HG02852 (cell line): ENCODE data around the gene CAPZB.
"Not testable (repeated sequence)": the region's sequence is repeated elsewhere in the genome, so short reads cannot be mapped to it uniquely, and the experiment has no call there.

Source experiments
- ATAC-seq: cut with Tn5 transposase; IDR thresholded peaks from one replicate; pipeline ENCODE4 v1.9.1; 2021; ENCODE audit warnings: mild to moderate bottlenecking, moderate library complexity; ENCODE audit not compliant: unreplicated experiment

The CAPZB gene

DNA sequence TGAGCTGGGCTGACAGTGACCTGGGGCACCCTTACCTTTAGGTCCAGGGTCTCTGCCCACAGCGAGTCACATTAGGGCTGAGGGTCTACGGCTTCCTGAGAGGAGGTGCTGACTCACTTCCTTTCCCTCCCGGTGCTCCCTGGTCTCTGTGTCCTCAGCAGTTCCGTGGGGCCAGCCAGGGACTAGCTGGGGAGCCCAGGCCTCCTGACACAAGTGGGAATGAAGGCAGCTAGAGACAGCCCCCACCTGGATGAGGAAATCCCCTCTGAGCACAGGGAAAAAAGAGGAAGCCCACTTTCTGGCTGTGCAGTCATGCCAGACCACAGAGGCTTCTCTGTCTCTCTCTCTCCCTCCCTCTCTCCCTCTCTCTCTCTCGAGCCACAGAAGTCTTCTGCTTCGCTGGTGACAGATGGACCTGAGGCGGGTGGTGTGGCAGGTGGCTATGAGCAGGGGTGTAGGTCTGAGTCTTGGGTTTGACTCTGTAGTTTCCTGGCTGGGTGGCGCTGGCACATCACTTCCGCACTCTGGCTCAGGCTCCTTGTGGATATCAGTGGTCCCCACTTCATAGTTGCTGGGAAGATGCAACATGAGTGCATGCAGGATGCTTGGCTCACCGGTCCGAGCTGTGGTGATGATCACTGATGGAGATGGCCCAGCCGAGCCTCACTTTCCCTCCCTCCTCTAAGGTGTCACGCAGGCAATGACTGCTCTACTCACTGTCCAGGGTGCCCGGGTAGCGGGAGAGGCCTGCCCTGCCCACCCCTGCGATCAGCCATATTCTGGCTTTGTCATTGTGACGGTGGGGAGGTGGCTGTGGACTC, 169.8 kb downstream of the CAPZB start:
- peak; percentile 29 for ATAC-seq

- no peak for ATAC-seq
These were observed 171.1 kb downstream of the CAPZB start for GRCh38 chr1:19313961-19314882.

GRCh38 chr1:19313636-19313959, 171.7 kb downstream of the CAPZB start:
- ATAC-seq = no peak

DNA sequence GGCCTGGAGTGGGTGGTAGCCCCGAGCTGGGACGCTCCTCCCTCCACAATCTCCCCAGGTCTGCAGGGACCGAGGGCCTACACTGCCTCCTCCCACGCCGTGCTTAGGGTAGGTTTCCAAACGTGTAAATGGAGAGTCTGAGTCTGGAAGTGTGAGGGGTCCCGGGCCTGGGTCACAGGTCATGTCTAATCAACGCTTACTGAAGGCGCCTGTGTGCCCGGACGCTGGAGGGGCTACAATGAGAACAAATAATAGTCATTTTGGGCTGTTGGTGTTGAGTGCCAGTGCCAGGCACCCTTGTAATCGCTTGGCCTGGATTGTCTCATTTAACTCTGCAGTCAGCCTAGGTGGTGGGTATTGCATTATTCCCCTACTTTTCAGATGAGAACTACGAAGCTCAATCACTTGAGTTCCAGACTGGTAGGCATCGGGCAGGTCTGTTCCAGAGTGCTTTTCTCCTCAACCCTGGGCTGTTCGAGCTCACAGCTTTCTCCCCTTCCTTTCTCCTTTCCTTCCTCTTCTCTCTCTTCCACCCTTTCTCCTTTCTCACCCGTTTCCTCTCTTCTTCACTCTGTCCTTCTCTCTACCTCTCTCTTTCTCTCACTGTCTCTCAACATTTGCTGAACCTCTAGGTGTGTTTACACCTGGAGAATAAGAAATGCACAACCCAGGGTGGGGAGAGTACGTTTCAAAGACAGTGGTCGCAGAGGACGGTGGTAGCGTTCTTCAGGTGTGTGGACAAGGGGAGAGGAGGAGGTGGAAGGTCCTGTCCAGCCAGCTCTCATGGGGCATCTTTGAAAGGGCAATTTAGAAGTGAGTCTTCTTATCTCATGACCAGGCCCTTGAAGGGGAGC, 172.3 kb downstream of the CAPZB start:
- ATAC-seq = no peak

GRCh38 chr1:19311931-19312781, 173.2 kb downstream of the CAPZB start, which contains the start of the genes AKR7A2 and SLC66A1:
AKR7A2 (minus strand) TSS chr1:19312144; CDS start chr1:19312124, 20 bp downstream.
SLC66A1 (plus strand) TSS chr1:19312326; CDS start chr1:19317678, 5,352 bp downstream.
- ATAC-seq = peak; percentile 74

- peak; percentile 4 for ATAC-seq
These were observed 173.8 kb downstream of the CAPZB start for GRCh38 chr1:19311503-19311930.

DNA sequence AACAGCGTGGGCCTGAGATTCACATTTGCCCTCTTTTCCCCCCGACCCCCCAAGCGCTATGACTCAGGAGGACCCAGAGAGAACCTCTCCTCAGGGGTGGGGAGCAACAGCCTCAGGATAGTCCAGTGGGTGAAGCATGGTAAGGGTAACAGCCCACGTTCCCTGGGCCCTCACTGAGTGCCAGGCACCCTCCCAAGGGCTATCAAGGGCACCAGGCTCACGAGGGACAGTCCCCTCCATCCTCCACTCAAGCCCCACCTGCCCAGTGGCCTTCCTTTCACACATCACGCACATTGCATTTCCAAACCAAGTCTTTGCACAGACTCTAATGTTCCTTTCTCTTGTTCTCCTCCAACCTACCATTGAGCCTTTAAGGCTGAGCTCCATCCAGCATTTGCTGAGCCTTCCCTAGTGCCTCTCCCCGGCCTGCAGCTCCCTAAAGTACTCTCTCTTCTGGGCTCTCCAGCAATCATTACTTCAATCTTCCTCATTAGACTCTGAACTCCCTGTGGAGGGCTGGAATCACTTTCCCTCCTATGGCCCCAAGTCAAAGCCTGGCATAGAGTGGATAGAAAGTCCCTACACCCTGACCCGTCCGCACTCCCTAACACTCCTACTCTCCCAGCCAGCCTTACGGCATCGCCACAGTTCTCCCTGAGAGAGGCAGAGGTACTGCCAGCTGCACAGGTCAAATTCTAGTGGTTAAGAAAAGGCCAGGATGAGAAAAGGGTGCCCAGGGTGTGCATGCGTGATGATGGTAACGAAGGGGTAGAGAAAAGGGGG, 174.4 kb downstream of the CAPZB start:
- no peak for ATAC-seq

GRCh38 chr1:19310061-19310460, 175.3 kb downstream of the CAPZB start:
- no peak for ATAC-seq

GRCh38 chr1:19309123-19309813, 176.1 kb downstream of the CAPZB start:
- no peak for ATAC-seq

GRCh38 chr1:19308509-19308907, 176.8 kb downstream of the CAPZB start:
- no peak for ATAC-seq

DNA sequence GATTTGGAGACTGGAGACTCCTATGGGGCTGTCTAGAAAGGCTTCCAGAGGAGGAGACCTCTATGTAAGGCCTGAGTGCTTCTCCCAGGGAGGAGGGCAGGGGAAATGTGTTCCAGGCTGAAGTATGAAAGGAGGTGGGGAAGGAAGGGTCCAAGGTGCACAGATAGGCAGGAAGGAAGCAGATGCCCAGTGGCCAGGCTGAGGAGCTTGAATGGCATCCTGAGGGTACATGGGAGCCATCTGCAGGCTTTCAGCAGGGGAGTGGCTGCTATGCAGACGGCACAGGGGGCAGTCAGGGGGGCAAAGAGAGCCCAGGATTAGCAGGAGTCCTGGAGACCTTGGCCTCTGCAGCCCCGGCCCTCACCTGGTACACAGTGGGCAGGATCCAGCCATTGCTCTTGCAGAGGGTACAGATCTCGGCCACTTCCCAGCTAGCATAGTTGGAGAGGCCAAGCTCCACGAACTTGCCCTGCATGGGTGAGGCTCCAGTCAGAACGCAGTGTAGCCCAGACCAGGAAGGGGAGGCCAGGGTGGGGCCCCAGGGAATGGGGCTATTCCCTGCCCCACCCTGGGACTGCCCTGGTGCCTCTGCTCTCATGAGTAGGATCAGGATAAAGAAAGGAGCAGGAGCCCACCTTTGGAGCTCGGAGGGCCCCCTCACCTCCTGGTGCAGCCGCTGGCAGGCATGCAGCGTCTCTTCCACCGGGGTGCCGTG, 177.4 kb downstream of the CAPZB start:
- ATAC-seq = no peak

DNA sequence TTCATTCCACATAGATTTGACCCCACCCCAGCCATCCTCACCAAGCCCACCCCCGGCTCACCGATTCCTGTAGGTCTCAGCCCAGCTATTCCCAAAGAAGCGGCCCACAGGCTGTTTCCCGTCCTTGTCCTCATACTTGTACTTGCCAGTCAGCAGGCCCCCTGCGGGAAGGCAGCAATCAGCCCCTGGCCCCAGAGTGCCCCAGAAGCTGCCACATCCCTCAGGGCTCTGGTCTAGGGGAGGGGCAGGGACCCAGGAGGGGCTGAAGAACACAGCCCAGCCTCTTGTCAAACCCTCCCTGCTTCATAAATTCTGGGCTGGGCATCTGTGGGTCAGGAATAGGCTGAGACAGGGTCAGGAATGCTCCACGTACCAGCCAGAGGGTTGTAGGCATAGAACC, 178.4 kb downstream of the CAPZB start:
- no peak for ATAC-seq

GRCh38 chr1:19305880-19306279, 179.5 kb downstream of the CAPZB start:
- ATAC-seq = no peak

DNA sequence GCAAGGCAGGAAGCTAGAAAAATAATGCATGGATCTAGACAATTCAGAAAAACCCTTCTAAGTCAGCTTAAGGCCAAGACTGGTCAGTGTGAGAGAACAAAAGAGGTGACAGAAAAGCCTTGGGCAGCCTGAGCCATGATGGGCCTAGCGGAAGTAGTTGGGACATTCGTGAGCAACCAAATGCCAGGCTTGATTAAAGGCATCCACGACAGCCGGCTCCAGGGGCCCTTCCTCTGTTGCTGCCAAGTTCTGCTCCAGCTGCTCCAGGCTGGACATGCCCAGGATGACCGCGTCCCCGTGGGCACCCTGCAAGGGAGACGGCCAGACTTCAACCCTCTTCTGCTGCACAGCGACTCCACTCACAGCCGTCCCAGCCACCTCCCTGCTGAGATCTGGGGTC, 181.3 kb downstream of the CAPZB start:
- ATAC-seq = not testable (repeated sequence)

DNA sequence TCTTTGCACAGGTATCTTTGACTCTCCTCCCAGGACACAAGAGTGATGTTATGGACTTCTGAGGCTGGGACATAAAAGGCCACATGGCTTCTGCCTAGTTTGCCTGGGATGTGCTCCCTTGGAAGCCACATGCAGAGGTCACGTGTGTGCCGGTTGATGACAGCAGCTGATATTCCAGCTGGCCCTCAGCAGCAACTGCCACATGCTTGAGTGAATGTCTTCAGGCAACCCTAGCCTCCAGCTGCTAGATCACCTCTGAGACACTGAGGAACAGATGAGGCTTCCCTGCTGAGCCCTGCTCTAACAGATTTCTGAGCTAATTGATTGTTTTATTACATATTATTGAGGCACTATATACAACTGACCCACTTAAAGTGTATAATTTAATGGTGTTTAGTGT, 185.1 kb downstream of the CAPZB start:
- no peak for ATAC-seq

DNA sequence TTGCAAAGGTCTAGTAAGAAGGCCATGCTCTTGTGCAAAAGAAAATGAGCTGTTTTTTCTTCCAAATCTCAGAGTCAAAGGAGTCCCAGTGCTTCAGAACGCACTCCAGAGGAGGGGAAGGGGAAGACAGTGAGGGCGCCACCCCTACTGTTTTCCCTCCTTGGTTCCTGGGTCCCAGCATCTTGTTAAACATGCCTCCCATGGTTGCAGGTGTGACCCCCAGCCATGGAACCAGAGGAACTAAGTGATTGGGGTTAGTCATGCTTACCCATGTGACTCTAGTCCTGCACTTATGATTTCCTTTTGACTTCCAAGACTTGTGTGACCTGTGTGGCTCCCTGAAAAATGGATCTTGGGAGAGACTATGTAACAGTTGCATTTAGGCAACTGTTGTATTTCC, 190.7 kb downstream of the CAPZB start:
- no peak for ATAC-seq

DNA sequence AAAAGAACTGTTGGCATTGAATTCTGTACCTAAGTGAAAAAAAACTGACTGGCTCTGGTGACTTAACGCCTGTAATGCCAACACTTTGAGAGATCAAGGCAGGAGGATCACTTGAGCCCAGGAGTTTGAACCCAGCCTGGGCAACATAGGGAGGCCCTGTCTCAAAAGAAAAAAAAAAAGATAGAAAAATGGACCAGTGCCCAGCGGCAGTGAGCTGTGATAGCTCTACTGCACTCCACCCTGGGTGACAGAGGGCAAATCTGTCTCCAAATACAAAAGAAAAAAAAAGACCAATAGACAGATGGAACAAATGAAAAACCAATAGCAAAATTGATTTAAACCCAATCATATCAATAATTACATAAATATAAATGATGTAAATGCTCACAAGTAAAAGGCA, 196.1 kb downstream of the CAPZB start:
- ATAC-seq = no peak
